ENCODE results near the gene ASTN2.

ASTN2 gene

DNA sequence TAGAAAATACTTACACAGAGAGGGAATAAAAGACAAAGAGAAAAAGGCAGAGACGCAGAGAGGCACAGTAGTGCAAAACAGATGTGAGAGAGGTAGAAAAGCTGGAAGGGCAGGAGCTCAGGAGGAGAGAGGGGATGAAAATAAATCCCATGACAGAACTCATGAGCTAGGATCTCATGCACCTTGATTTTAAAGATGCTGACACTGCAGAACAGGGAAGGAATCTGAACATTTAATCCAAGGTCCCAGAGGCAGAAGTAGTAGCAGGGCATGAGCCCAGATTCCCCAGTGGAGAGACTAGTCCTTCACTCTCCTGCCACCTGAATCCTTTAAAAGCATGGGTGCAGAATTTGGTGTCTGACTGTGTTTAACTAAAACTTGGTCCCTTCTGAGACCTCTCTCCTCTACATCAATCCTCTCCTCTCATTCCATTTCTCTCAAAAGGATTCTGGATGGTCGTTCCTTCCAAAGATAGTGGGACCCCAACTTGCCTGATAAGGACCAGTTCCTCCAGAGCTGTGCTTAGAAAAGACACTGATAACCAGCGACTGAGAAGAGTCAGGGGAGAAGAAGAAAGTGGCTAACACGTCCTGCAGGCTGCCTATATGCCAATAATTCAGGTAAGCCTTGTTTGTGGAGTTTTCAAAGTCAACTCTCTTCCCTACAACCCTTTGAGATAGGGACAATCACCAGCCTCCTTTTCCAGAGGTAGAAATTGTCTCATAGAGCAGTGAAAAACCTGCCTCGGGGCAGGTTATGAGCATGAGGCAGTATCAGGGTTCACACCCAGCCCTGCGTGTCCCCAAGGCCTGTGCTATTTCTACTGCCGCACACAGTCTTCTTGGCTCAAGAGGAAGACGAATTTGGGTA is 931.0 kb downstream of the ASTN2 start:
- no peak overlapping the region for H3K27ac ChIP-seq
- TF ChIP-seq, protein P1, sequence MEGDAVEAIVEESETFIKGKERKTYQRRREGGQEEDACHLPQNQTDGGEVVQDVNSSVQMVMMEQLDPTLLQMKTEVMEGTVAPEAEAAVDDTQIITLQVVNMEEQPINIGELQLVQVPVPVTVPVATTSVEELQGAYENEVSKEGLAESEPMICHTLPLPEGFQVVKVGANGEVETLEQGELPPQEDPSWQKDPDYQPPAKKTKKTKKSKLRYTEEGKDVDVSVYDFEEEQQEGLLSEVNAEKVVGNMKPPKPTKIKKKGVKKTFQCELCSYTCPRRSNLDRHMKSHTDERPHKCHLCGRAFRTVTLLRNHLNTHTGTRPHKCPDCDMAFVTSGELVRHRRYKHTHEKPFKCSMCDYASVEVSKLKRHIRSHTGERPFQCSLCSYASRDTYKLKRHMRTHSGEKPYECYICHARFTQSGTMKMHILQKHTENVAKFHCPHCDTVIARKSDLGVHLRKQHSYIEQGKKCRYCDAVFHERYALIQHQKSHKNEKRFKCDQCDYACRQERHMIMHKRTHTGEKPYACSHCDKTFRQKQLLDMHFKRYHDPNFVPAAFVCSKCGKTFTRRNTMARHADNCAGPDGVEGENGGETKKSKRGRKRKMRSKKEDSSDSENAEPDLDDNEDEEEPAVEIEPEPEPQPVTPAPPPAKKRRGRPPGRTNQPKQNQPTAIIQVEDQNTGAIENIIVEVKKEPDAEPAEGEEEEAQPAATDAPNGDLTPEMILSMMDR (conservative IDR thresholded peaks at IDR 0.05), result no peak

GRCh38 chr9:116482740-116483139 is 932.1 kb downstream of the ASTN2 start:
- no peak overlapping the region for H3K27ac ChIP-seq
- TF ChIP-seq, protein P1 (conservative IDR thresholded peaks at IDR 0.05), result no peak

DNA sequence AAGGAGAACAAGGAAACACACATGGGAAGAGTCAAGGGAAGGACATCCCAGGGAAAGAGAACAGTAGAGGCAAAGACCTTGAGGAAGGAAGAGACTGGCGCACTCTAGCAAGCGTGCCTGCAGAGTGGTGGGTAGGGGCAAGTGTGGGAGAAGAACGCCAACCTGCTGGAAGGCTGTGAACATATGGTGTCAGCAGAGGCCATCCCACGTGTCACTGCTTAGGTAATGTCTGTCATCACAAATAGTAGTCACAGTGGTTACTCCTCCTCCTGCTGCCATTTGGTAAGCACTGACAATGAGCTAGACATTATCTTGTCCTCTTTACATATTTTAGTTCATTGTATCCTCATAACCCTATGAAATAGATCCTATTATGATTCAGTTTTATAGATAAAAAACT is 934.2 kb downstream of the ASTN2 start:
- H3K27ac ChIP-seq, result no peak overlapping the region
- TF ChIP-seq, protein P1 (conservative IDR thresholded peaks at IDR 0.05), result no peak

DNA sequence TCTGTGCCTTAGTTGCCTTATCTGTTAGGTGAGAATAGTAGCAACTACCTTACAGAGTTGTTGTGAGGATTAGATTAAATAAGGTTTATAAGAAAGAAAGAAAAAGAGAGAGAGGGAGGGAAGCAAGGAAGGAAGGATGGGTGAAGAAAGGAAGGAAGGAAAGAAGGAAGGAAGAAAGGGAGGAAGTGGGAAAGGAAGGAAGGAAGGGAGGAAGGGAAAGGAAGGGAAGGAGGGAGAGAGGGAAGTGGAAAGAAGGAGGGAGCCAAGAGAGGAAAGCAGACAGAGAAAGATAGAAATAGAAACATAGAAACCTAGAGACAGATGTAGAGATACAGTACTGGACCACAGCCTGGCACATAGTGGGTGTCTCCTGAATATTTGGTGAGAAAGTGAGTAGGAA is 934.9 kb downstream of the ASTN2 start:
- H3K27ac ChIP-seq, result no peak overlapping the region
- TF ChIP-seq, protein P1 (conservative IDR thresholded peaks at IDR 0.05), result no peak

DNA sequence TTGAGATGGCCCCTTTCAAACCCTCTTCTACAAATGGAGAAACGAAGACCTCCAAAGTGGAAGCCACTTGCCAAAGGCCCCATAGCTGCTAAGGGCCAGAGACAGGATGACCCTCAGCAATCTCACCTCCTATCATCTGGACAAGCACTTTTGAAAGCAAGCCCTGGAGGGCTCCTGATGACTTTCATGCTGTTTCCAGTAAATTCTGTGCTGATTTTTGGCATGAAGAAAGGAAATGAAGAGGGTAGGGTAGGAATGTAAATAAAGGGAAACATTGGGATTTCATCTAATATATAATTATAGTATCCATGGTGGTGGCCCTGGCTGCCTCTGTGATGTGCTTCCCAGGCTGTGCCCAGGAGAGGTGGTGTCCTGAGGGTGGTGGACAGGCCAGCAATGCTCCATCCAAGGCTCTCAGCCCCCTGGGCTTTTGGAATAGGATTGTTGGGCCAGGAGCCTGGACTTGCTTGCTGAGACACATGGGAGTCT is 935.8 kb downstream of the ASTN2 start:
- TF ChIP-seq, protein P1 (conservative IDR thresholded peaks at IDR 0.05), result no peak

GRCh38 chr9:116477584-116478141 is 937.2 kb downstream of the ASTN2 start:
- TF ChIP-seq, protein P1 (conservative IDR thresholded peaks at IDR 0.05), result no peak
- no peak overlapping the region for H3K27ac ChIP-seq

More for the DNA sequence above, 935.8 kb downstream of the ASTN2 start:
- no peak overlapping the region for H3K27ac ChIP-seq

GRCh38 chr9:116476935-116477381 is 937.9 kb downstream of the ASTN2 start:
- TF ChIP-seq, protein P1 (conservative IDR thresholded peaks at IDR 0.05), result no peak
- no peak overlapping the region for H3K27ac ChIP-seq

Data from VCaP (cell line).